SKM-1 treated with dmso at 0.1 percent for 144 hours (cell line): Measurements from ENCODE around the gene ARRB2.
"Not testable (repeated sequence)": the region's sequence is repeated elsewhere in the genome, so short reads cannot be mapped to it uniquely, and the experiment has no call there.

Experiments used
- DNase-seq: peaks from one replicate; lab custom pipeline; 2025; ENCODE audit not compliant: unreplicated experiment; lab: John Stamatoyannopoulos, UW

Gene ARRB2

DNA sequence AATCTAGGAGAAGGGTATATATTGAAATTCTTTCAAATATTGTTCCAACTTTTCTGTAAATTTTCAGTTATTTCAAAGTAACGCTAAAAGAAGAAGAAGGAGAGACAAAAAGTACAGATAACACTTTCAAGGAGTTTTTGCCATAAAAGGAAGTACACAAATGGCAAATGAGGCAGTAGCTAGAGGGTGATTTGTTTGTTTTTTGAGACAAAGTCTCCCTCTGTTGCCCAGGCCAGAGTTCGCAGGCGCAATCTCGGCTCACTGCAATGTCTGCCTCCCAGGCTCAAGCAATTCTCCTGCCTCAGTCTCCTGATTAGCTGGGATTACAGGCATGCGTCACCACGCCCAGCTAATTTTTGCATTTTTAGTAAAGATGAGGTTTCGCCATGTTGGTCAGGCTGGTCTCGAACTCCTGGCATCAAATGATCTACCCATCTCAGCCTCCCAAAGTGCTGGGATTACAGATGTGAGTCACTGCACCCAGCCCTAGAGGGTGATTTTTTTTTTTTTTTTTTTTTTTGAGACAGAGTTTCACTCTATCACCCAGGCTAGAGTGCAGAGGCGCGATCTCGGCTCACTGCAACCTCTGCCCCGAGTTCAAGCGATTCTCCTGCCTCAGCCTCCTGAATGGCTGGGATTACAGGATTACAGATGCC is 10.9 kb upstream of the ARRB2 start:
- DNase-seq: not testable (repeated sequence)

DNA sequence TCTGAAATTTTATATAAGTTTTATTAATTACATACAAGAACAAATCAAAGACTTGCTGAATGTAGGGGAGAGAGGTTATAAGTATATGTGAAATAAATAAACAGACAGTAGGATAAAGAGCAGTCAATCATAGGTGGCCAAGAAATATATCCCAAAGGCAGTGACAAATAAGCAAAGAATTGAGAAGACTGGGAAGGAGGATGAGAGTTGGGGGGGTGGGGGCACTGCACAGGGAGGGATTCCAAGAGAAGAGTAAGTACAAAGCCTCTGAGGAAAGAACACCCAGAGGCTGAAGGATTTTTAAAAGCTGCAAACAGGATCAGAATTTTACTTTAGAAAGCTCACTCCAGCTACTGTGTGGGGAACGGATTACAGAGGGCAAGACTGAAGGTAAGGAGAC is 9.3 kb upstream of the ARRB2 start:
- no peak for DNase-seq

DNA sequence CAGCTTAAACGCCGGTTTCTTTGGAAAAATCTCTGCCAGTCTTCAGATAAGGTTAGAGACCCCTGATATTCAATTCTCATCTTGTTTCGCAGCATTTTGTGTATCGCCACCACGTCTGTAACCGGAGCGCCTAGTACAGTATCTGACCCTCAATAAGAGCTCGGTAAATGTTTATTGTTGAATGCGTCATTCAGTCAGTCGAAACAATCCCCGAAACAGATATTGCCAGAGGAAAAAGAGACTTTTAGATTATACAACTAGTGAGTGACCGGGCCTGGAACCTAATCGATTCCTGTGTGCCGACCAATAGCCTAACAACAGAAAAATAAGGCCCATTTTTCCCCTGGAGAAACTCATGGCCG is 7.1 kb upstream of the ARRB2 start:
- no peak for DNase-seq

DNA sequence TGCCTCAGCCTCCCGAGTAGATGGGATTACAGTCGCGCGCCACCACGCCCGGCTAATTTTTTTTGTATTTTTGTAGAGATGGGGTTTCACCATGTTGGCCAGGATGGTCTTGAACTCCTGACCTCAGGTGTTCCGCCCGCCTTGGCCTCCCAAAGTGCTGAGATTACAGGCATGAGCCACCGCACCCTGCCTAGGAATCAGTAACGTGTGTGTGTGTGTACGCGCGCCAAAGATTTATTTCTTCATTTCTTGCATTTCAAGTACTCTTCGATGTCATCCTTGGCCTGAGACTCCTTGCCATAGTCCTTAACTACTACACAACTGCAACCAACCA is 5.9 kb upstream of the ARRB2 start:
- DNase-seq: not testable (repeated sequence)

DNA sequence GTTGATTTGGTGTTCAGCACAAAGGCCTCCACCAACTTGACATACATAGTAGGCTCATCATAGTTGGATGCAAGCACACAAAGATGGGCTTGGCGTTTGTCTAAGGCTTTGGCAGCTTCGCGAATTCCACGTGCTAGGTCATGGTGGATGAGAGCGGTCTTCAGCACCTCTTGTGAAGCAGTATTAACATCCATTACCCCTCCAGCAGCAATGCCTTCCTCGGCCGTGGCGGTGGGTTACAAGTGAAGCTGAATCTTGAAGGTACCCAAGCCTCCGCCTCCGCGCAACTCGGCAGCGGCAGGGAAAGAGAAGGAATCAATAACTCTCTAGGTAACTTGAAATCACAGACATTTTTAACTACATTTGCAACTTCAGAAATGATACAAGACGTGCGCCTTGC is 5.4 kb upstream of the ARRB2 start:
- no peak for DNase-seq

DNA sequence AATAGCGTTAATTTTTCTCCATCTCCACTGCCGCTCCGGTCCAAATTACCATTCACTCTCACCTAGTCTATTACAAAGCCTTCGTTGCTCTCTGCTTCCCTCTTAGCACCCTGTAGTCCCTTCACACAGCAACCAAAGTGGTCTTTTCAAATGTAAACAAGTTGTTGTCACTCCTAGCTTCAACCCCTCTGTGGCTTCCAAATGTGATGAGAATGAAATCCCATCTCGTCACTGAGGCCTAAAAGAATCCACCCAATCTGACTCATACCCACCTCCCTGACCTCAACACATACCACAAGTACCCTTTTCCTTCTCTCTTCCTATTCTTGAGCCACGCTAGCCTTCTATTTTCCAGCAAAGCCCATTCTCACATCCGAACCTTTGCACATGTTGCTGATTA is 4.3 kb upstream of the ARRB2 start:
- DNase-seq: no peak

DNA sequence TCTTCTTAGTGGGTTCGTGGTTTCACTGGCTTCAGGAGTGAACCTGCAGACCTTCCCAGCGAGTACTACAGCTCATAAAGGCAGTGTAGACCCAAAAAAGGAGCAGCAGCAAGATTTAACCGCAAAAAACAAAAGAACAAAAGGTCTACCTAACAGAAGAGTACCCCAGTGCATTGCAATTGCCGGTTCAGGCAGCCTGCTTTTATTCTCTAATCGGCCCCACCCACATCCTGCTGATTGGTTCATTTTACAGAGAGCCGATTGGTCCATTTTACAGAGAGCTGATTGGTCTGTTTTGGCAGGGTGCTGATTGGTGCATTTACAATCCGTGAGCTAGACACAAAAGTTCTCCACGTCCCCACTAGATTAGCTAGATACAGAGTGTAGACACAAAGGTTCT is 2.0 kb upstream of the ARRB2 start:
- no peak for DNase-seq

DNA sequence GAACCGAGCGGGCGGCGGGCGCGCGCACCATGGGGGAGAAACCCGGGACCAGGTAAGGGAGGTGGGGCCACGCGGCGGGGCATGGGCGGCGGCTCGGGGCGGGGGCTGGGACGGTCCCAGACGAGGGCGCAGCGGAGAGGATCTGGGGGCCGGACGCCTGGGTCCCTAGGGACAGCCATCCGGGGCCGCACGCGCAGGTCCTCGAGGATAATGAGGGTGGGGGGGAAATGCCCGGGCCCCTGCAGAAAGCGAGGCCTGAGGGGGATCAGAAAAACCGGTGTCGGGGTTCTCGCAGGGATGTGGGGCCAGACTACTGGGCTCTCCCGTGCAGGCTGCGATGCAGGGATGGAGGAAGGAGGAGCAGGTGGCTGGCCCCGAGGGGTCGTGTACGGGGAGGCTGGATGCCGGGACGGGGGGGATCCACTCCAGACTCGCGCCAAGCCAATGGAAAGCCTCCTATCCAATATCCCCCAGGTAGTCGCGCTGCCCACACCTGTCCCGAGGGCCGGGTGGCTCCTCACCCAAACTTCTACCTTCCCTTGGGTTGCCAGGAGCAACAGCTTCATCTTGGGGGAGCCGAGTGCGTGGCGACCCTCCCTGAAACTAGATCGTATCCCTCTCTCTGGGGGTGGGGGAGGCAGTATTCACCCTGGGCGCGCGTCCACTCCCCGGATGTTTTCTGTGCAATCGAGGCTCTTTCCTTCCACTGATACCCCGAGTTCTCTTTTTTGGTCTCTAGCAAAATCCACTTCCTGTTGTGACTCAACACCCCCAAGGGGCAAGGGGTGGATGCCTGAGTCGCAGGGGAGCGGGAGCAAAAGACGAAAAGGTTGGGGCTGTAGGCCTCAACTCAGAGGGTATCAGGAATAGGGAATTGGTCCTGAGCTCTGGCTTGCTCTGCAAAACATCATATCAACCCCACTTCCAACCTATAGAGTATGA is 532 bp downstream of the ARRB2 start:
- peak; percentile 40 for DNase-seq

DNA sequence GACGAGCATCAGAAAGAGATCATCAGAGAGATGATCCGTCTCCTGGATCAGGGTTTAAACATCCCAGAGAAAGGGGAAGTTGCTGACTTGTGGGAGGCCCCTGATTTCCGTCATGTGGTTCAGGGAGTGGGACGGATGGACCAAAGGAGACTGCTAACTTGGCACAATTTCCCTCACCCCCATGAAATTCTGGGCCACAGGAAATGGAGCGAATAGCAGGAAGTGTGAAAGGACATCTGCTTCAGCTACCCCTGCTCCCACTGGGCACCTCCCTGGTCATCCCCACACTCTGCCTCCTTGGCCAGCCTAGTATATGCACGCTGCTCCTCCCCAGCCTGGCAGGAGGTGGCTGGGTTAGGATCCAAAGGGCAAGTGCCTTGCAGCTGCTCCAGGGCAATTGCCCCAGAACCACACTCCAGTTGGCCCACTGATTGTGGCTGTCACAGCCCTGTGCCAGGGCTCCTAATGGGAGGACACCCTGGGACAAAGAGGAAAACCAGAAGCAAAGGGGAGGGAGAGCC is 1.3 kb downstream of the ARRB2 start:
- DNase-seq: peak; percentile 46

DNA sequence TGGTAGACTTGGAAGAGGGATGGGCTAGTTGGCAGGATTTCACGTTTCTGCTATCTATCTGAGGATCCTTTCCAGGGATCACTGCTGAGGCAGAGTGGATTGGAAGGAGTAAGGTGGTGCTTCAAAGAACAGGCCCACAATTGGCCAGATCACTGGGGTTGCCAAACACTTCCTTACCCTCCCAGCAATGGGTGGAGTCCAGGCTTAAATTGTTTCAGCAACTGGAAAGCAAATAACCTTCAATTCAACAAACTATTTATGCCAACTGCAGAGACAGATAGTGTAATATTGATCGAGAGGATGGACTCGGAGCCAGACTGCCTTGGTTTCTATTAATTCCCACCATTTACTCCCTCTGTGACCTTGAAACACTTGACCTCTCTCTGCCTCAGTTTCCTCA is 2.1 kb downstream of the ARRB2 start:
- DNase-seq: no peak

DNA sequence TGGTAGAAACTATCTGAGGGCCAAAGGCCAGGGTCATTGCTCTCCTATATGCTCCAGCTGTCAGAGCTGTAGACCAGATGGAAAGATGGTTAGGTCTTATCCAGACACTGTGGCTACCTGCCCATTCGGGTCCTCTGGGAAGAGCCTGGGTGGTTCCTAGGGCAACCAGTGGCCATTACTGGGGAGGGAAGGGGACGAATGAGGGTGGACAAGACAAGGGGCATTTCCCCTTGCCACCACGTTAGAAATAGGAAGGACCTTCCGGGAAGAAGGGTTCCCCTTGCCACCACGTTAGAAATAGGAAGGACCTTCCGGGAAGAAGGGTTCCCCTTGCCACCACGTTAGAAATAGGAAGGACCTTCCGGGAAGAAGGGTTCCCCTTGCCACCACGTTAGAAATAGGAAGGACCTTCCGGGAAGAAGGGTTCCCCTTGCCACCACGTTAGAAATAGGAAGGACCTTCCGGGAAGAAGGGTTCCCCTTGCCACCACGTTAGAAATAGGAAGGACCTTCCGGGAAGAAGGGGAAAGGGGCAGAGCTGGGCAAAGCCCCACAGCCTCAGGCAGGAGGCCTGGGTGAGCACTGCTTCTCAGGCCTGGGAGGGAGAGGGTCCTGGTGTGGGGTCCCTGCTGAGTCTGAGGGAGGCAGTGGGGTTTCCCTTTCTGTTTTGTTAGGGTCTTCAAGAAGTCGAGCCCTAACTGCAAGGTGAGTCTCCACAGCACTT is 4.1 kb downstream of the ARRB2 start:
- DNase-seq: not testable (repeated sequence)

DNA sequence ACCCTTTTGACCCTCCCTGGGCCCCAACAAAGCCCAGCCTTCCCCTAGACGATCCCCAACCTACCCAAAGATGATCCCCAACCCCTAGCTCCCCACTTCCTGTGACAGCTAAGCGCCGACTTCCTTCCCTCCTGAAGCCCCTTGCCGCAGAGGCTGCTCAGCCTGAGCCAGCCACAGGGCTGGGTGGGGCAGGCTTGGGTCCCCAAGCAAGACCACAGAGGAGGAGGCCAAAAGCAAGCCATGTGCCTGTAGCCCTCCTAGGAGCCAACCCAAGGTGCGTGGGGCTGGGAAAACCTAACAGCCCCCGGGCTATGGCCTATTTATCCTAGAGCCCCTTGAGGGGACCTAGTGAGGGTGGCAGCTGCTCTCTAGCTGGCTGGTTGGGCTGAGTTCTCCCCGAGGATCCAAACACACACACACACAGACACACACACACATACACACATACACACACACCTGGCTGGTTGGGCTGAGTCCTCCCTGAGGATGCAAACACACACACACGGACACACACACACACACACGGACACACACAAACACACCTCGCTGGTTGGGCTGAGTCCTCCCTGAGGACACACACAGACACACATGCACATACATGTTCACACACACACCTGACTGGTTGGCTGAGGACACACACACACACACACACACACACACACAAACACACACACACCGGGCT is 4.8 kb downstream of the ARRB2 start:
- no peak for DNase-seq

DNA sequence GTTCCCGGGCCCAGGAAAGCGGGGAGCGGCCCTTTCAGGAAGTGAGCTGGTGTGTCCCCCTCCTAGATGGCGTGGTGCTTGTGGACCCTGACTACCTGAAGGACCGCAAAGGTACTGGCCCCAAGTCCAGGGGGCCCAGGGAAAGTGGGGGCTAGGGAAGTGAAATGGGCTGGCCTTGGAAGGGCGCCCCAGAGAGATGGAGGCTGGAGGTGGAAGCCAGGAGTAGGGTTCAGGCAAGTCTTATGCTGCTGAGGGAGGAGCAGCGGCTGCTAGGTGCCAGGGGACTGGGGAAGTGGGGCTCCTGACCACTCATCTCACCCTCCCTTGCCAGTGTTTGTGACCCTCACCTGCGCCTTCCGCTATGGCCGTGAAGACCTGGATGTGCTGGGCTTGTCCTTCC is 5.6 kb downstream of the ARRB2 start:
- DNase-seq: no peak

DNA sequence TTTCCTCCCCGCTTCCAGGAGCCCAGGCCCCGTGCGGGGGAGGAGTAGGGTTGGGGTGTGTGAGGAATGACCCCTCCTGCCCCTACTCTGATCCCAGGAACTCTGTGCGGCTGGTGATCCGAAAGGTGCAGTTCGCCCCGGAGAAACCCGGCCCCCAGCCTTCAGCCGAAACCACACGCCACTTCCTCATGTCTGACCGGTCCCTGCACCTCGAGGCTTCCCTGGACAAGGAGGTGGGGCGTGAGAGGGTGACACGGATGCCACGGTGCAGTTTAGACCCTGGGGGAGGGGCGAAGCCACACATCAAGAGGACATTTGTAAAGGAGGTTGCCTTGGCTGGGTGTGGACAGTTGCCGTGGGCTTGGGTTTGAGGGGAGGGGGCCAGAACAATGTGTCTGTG is 7.4 kb downstream of the ARRB2 start:
- DNase-seq: no peak

DNA sequence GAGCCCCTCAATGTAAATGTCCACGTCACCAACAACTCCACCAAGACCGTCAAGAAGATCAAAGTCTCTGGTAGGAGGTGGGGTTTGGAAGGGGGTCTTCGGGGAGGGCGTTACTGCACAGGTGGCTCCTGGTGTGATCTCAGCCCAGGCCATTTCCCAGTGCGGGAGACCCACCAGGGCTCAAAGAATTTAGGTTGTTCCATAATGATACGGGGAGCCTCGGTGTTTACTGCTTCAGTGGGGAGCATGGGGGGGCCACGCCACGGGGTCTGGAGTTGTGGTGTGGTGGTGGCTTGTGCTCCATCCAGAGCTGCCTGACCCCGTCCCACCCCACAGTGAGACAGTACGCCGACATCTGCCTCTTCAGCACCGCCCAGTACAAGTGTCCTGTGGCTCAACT is 7.8 kb downstream of the ARRB2 start:
- no peak for DNase-seq

DNA sequence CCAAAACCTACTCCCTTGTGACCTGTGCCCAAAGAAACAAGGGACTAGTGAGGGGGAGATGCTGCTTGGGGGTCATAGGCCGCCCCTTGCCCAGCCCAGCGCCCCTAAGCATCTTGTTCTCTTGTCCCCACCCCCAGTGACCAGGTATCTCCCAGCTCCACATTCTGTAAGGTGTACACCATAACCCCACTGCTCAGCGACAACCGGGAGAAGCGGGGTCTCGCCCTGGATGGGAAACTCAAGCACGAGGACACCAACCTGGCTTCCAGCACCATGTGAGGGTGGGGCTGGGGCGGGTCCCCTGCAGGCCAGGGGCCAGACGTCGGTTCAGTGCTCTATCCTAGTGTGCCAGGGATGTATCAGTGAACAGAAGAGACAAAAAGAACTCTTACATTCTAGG is 8.7 kb downstream of the ARRB2 start:
- DNase-seq: no peak

DNA sequence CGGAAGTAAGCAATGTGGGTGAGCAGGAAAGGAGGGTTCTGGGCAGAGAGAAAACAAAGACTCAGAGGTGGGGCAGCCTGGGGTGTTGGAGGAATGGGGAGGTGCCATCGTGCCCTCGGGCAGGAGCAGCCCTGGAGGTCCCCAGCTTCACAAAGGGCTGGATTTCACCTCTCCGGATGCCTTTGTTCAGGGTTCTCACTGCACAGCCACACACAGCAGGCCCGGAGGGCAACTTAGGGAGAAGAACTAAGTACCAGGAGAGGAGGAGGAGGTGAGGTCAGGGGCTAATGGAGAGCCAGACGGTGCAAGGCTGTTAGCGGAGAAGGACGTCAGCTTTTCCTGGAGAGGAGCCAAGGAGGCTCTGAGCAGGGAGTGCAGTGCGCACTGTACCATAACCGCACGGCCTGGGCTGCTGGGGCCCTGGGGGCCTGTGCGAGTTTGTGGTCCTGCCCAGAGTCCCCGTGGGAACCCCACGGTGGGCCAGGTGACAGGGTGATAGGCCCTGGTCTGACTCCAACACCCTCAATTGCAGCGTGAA is 9.3 kb downstream of the ARRB2 start:
- DNase-seq: no peak

DNA sequence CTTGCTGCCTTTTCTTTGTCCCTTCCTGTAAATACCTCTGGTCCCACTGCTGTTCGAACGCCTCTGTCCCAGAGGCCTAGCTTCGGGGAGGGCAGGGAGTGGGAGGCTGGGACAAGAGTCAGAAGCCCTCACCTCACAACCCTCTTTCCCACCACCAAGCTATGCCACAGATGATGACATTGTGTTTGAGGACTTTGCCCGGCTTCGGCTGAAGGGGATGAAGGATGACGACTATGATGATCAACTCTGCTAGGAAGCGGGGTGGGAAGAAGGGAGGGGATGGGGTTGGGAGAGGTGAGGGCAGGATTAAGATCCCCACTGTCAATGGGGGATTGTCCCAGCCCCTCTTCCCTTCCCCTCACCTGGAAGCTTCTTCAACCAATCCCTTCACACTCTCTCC is 10.4 kb downstream of the ARRB2 start:
- DNase-seq: no peak

DNA sequence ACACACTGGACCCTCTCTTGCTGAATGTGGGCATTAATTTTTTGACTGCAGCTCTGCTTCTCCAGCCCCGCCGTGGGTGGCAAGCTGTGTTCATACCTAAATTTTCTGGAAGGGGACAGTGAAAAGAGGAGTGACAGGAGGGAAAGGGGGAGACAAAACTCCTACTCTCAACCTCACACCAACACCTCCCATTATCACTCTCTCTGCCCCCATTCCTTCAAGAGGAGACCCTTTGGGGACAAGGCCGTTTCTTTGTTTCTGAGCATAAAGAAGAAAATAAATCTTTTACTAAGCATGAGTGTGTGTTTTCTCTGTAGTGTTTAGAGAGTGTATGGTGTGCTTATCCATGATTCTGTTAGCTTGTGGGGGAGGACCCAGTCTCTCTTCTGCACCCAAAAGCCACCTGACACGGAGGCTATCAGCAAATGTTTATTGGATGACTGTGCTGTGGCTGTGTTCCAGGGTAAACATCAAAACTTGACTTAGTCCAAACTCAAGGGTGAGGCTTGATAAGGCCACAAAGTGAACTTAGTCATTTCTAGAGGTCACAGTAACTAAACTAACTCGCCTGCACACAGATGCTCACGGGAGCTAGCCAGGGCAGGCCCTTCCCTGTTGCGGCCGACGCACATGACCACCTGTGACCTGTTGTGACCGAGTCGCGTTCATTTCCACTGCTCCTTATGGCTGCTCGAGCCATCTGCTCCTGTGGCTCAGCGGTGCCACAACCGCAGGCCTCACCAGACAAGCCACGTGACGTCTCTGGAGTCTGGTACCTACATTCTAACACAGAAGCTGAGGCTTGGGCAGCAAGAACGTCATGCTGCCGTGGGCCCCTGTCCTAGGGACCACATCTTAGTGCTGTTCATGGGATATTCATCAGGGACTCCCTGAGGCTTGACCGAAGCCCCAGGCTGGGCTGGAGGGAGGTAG is 11.0 kb downstream of the ARRB2 start:
- DNase-seq: no peak

DNA sequence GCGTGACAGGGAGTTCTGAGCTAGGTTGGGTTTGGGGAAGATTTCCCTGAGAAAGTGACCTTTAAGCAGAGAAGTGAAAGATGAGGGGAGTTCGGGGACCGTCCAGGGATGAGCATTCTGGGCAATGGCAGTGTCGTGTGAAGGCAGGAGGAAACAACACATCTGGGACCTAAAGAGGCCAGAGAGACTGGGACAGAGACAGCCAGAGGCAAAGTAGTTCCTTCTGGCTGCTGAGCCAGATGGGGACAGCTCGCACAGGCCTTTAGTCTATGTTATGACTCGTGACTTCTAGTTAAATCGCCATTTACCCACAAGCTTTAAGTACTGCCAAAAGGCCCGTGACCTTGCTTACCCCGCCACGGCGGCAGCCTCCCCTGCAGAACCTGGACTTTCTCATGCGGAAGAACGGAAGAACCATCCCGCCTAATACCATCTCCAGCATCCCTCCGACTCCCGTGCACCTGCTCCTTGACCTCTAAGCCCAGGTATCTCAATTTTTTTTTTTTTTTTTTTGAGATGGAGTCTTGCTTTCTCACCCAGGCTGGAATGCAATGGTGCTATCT is 12.3 kb downstream of the ARRB2 start:
- DNase-seq: no peak
